ENCODE results near the gene CREB5.

Gene CREB5

DNA sequence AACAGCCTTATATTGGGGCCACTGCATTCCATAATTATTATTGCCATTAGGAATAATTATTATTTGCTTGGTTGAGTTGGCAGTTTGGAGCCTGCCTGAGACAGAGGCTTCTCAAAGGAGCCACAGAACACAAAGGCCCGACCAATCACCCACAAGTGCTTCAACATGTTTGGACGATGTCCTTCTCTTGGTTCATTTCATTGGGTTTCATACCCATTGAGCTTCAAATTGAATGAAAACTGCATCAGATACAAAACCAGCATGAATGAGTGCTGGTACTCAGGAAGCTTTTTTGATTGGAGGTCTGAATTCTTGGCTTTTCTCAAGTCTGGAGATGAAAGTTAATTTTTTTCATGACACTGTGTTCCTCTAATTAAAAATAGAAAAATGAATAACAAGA is 168.3 kb downstream of the CREB5 start:
- Histone ChIP-seq H3K36me3 (ENCODE audit: insufficient read depth, low read length) (no peaks in the 10 kb centered on the region), H3K9me3 (ENCODE audit: low read length) (no peaks in the 10 kb centered on the region), H3K4me1 (ENCODE audit: insufficient read depth, low read length) (no peaks in the 10 kb centered on the region), H2AFZ (ENCODE audit: low read depth, low read length) (no peak overlapping the region), H3K4me3 (ENCODE audit: low read length) (no peak overlapping the region), H3K27me3 (ENCODE audit: insufficient read depth, low read length) (no peaks in the 10 kb centered on the region)

DNA sequence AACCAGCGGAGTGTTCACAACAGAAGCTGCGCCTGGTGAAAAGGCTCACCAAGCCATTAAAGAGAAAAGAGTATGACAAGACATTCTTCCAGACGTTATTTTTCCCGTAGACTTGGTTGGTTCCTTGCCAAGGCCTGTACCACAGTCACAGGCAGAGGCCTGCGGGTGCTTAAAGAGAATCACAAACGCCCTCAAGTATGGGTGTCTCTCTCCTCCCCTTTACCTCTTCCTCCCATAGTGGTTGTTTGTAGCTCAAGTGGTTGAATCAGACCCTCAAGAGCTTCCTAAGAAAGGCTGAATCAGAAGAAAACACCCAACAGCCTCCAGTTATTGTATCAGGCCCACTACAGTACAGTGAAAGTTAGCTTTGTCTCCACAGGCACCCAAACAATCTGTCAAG is 169.0 kb downstream of the CREB5 start:
- Histone ChIP-seq H3K4me1 (ENCODE audit: insufficient read depth, low read length) (no peaks in the 10 kb centered on the region), H2AFZ (ENCODE audit: low read depth, low read length) (no peak overlapping the region), H3K9me3 (ENCODE audit: low read length) (no peaks in the 10 kb centered on the region), H3K36me3 (ENCODE audit: insufficient read depth, low read length) (no peaks in the 10 kb centered on the region), H3K27me3 (ENCODE audit: insufficient read depth, low read length) (no peaks in the 10 kb centered on the region), H3K4me3 (ENCODE audit: low read length) (no peak overlapping the region)

DNA sequence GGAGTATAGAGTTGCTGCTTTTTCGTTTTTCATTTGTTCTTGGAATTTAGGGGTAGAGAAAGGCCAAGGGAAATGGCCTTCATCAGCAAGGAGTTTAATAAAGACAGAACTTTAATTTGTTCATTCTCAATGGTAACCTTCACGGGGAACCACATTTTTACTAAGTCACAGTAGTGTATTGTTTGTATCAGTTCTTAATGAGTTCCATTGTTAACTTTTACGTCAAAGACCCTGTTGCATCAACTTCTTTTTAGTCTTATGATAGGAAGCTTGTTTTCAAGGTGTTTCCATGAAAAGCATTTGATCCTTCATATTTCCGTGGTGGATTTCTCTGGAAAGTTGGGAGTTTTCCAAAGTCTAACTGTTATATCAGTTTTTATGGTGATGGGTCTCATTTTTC is 169.9 kb downstream of the CREB5 start:
- Histone ChIP-seq H3K9me3 (ENCODE audit: low read length) (no peaks in the 10 kb centered on the region), H3K27me3 (ENCODE audit: insufficient read depth, low read length) (no peaks in the 10 kb centered on the region), H3K36me3 (ENCODE audit: insufficient read depth, low read length) (no peaks in the 10 kb centered on the region), H2AFZ (ENCODE audit: low read depth, low read length) (no peak overlapping the region), H3K4me1 (ENCODE audit: insufficient read depth, low read length) (peaks cover 3% of the 10 kb centered on the region), H3K4me3 (ENCODE audit: low read length) (no peak overlapping the region)

- H3K4me3 ChIP-seq (ENCODE audit: low read length) = no peak overlapping the region
- peaks cover 3% of the 10 kb centered on the region for H3K4me1 ChIP-seq (ENCODE audit: insufficient read depth, low read length)
- H2AFZ ChIP-seq (ENCODE audit: low read depth, low read length) = no peak overlapping the region
- no peaks in the 10 kb centered on the region for H3K27me3 ChIP-seq (ENCODE audit: insufficient read depth, low read length)
- H3K9me3 ChIP-seq (ENCODE audit: low read length) = no peaks in the 10 kb centered on the region
- H3K36me3 ChIP-seq (ENCODE audit: insufficient read depth, low read length) = no peaks in the 10 kb centered on the region
Measured at GRCh38 chr7:28584235-28584634, 171.9 kb downstream of the CREB5 start.

DNA sequence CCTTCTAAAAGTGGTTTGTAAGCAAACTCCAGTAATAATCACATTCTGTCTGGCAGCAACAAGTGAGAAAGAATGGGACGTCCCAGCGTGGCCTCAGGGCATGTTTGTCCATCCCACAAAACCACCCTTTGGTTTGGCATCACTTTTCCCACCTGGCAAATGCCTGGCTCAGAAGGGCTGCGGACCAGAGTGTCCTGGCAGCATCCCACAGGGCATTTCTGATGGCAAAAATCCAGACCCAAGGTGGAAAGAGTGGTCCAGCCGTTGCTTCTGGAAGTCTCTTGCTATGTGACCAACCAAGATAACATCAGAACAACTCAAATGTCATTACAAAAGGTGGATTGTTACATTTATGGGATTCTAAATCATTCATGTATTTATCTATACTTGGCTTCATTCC is 174.4 kb downstream of the CREB5 start:
- Histone ChIP-seq H2AFZ (ENCODE audit: low read depth, low read length) (no peak overlapping the region), H3K9me3 (ENCODE audit: low read length) (no peaks in the 10 kb centered on the region), H3K27me3 (ENCODE audit: insufficient read depth, low read length) (no peaks in the 10 kb centered on the region), H3K4me3 (ENCODE audit: low read length) (no peak overlapping the region), H3K4me1 (ENCODE audit: insufficient read depth, low read length) (peaks cover 3% of the 10 kb centered on the region), H3K36me3 (ENCODE audit: insufficient read depth, low read length) (no peaks in the 10 kb centered on the region)

GRCh38 chr7:28587211-28587610 is 174.9 kb downstream of the CREB5 start:
- no peak overlapping the region for H3K4me3 ChIP-seq (ENCODE audit: low read length)
- H3K36me3 ChIP-seq (ENCODE audit: insufficient read depth, low read length) = no peaks in the 10 kb centered on the region
- H3K4me1 ChIP-seq (ENCODE audit: insufficient read depth, low read length) = peaks cover 3% of the 10 kb centered on the region
- H2AFZ ChIP-seq (ENCODE audit: low read depth, low read length) = no peak overlapping the region
- no peaks in the 10 kb centered on the region for H3K9me3 ChIP-seq (ENCODE audit: low read length)
- no peaks in the 10 kb centered on the region for H3K27me3 ChIP-seq (ENCODE audit: insufficient read depth, low read length)

GRCh38 chr7:28588602-28589001 is 176.3 kb downstream of the CREB5 start:
- H3K27me3 ChIP-seq (ENCODE audit: insufficient read depth, low read length) = no peaks in the 10 kb centered on the region
- no peaks in the 10 kb centered on the region for H3K9me3 ChIP-seq (ENCODE audit: low read length)
- H2AFZ ChIP-seq (ENCODE audit: low read depth, low read length) = no peak overlapping the region
- H3K4me3 ChIP-seq (ENCODE audit: low read length) = no peak overlapping the region
- H3K36me3 ChIP-seq (ENCODE audit: insufficient read depth, low read length) = no peaks in the 10 kb centered on the region
- H3K4me1 ChIP-seq (ENCODE audit: insufficient read depth, low read length) = peaks cover 3% of the 10 kb centered on the region

DNA sequence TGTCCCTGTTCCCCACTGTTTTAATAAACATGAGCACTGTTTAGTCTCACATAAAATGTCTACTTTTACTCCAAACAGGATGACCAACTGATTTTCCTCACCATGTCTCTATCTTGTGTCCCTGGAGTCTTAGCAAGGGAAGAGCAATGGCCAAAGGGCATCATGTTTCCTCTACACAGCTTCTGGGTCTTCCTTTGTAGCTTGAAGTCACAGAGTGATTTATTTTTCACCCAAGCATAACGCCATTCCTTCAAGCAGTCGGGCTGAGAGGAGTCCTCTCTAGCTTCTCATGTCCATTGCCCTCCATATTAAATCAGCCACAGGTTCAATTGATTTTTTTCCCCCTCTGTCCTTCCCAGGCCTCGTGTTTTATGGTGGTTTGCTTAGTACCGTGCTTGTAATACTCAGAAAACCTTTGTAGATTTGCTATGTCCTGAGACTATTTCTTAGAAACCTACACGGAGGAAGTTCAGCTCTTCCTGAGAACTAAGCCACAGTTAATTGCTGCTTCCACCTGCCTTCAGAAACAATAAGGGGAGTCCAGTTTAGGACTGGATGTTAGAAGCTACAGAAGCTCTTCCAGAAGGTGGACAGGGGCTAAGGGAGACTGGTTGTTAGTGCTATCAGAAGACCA is 178.8 kb downstream of the CREB5 start:
- no peaks in the 10 kb centered on the region for H3K9me3 ChIP-seq (ENCODE audit: low read length)
- no peaks in the 10 kb centered on the region for H3K36me3 ChIP-seq (ENCODE audit: insufficient read depth, low read length)
- H3K27me3 ChIP-seq (ENCODE audit: insufficient read depth, low read length) = no peaks in the 10 kb centered on the region
- no peak overlapping the region for H2AFZ ChIP-seq (ENCODE audit: low read depth, low read length)
- no peak overlapping the region for H3K4me3 ChIP-seq (ENCODE audit: low read length)
- peaks cover 3% of the 10 kb centered on the region for H3K4me1 ChIP-seq (ENCODE audit: insufficient read depth, low read length)

GRCh38 chr7:28591725-28592349 is 179.5 kb downstream of the CREB5 start:
- H3K36me3 ChIP-seq (ENCODE audit: insufficient read depth, low read length) = no peaks in the 10 kb centered on the region
- H3K9me3 ChIP-seq (ENCODE audit: low read length) = no peaks in the 10 kb centered on the region
- H3K4me1 ChIP-seq (ENCODE audit: insufficient read depth, low read length) = peaks cover 3% of the 10 kb centered on the region
- H2AFZ ChIP-seq (ENCODE audit: low read depth, low read length) = no peak overlapping the region
- H3K27me3 ChIP-seq (ENCODE audit: insufficient read depth, low read length) = no peaks in the 10 kb centered on the region
- no peak overlapping the region for H3K4me3 ChIP-seq (ENCODE audit: low read length)

DNA sequence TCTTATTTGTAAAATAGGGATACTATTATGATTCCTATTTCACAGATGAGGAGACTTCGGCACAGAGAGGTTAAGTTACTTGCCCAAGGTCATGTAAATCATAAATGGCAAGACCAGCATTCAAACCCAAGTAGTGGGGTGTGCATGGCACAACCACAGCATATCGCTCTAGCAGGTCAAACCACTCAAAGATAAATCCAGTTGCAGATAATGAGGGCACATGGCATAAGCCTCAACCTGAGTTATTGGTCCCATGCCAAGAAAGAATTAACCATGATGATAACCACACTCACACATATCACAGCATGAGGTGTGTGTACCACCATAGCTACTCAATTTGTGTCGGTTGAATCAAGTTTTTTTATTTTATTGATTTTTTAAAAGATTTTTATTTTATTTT is 180.5 kb downstream of the CREB5 start:
- H2AFZ ChIP-seq (ENCODE audit: low read depth, low read length) = no peak overlapping the region
- no peaks in the 10 kb centered on the region for H3K36me3 ChIP-seq (ENCODE audit: insufficient read depth, low read length)
- no peaks in the 10 kb centered on the region for H3K9me3 ChIP-seq (ENCODE audit: low read length)
- H3K4me1 ChIP-seq (ENCODE audit: insufficient read depth, low read length) = no peaks in the 10 kb centered on the region
- no peak overlapping the region for H3K4me3 ChIP-seq (ENCODE audit: low read length)
- H3K27me3 ChIP-seq (ENCODE audit: insufficient read depth, low read length) = no peaks in the 10 kb centered on the region

DNA sequence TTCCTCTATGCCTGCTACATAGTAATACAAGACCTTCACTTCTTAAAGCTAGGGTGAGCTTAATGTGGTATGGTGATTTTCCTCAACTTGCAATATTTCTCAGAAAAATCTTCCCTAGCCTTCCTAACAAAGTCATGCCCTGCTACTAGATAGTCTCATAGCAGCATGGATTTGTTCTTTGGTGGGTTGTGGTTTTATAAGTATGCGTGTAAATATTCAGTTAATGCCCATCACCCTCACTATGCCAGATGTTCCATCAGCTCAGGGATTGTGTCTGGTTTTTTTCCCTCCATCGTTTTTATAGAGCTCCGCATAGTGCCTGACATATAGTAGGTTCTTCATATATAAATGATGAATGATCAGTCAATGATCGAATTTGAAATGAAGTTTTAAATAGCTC is 182.8 kb downstream of the CREB5 start:
- H3K36me3 ChIP-seq (ENCODE audit: insufficient read depth, low read length) = no peaks in the 10 kb centered on the region
- no peaks in the 10 kb centered on the region for H3K27me3 ChIP-seq (ENCODE audit: insufficient read depth, low read length)
- H3K4me3 ChIP-seq (ENCODE audit: low read length) = no peak overlapping the region
- H2AFZ ChIP-seq (ENCODE audit: low read depth, low read length) = no peak overlapping the region
- H3K4me1 ChIP-seq (ENCODE audit: insufficient read depth, low read length) = no peaks in the 10 kb centered on the region
- no peaks in the 10 kb centered on the region for H3K9me3 ChIP-seq (ENCODE audit: low read length)

- Histone ChIP-seq H3K9me3 (ENCODE audit: low read length) (no peaks in the 10 kb centered on the region), H2AFZ (ENCODE audit: low read depth, low read length) (no peak overlapping the region), H3K4me3 (ENCODE audit: low read length) (no peak overlapping the region), H3K27me3 (ENCODE audit: insufficient read depth, low read length) (no peaks in the 10 kb centered on the region), H3K36me3 (ENCODE audit: insufficient read depth, low read length) (no peaks in the 10 kb centered on the region), H3K4me1 (ENCODE audit: insufficient read depth, low read length) (no peaks in the 10 kb centered on the region)
Measured at GRCh38 chr7:28595801-28596200, 183.5 kb downstream of the CREB5 start.

DNA sequence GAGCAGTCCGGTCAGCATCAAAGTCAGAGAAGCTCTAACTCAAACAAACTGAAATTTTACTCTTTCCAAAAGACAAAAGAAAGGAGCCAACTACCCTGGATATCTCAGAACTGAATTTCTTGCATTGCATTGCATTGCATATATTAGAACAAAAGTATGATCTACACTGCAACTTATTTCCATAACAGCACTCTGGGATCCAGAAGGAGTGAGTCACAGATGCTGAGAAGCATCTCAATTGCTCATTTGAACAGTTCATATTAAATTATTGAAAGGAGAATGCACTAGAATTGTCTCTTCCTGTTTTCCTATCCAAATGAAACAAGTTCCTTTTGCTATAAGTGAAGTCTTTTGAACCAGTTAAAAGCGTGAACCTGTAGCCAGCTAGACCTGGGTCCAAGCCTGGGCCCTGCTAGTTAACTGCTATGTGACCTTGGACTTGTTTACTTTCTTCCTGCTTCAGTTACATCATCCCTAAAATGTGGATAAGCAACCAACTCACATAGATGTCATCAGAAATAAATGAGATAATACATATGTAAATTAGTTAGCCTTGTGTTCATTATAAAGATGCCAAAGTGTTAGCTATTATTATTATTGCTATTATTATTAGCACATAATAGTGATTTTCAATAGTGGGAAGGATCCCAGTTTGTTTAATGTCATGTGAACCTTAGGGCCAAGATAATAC is 184.1 kb downstream of the CREB5 start:
- Histone ChIP-seq H2AFZ (ENCODE audit: low read depth, low read length) (no peak overlapping the region), H3K4me3 (ENCODE audit: low read length) (no peak overlapping the region), H3K27me3 (ENCODE audit: insufficient read depth, low read length) (no peaks in the 10 kb centered on the region)

More for the DNA sequence above, 184.1 kb downstream of the CREB5 start:
- no peaks in the 10 kb centered on the region for H3K36me3 ChIP-seq (ENCODE audit: insufficient read depth, low read length)
- no peaks in the 10 kb centered on the region for H3K9me3 ChIP-seq (ENCODE audit: low read length)
- no peaks in the 10 kb centered on the region for H3K4me1 ChIP-seq (ENCODE audit: insufficient read depth, low read length)
